CD4-positive, alpha-beta T cell (primary cell): Measurements from ENCODE around the gene UNC79. TPM values are rescaled to one million over a fixed set of nuclear protein-coding genes. Genes with fewer than 3 reads are reported as not detected.
"Not testable (repeated sequence)": the region's sequence is repeated elsewhere in the genome, so short reads cannot be mapped to it uniquely, and the experiment has no call there.

Experiments
- ATAC-seq: fragments of 200-7000 bp; cut with Tn5 transposase; one replicate; pipeline ENCODE4 v1.10.0; 2022; ENCODE audit warnings: mild to moderate bottlenecking; ENCODE audit not compliant: poor library complexity
- CTCF ChIA-PET: fragments of 350-600 bp; sonication (Branson Sonifier 250); formaldehyde crosslinking; loops from one replicate; lab custom pipeline; 2021; ENCODE audit warnings: antibody characterized with exemption, inconsistent platforms; lab: Charles Lee
- POLR2A ChIA-PET: fragments of 350-600 bp; sonication (Branson Sonifier 250); formaldehyde crosslinking; loops from one replicate; lab custom pipeline; 2021; ENCODE audit warnings: antibody characterized with exemption, inconsistent platforms; lab: Charles Lee
- DNase-seq, 14 experiments: peaks; one replicate each; pipeline ENCODE4 v3.0.0-alpha.2; 2013 to 2020; ENCODE audit warnings: mixed read lengths in 2 of 14
- H3K27ac ChIP-seq, 2 donors: one replicate each; pipeline versions ENCODE4 v1.5.1 to v1.7.0; 2013; ENCODE audit warnings: low read length in 2 of 2, low read depth in 1 of 2, mild to moderate bottlenecking in 1 of 2
- H3K27me3 ChIP-seq, 2 experiments: 1 replicate in 1 of 2; 2 replicates in 1 of 2; pipeline versions ENCODE4 v1.6.1 to v1.7.0; 2013; ENCODE audit warnings: low read length in 2 of 2, control low read depth in 1 of 2, mild to moderate bottlenecking in 1 of 2, moderate library complexity in 1 of 2; ENCODE audit not compliant: insufficient read depth in 2 of 2, control insufficient read depth in 1 of 2
- H3K36me3 ChIP-seq: one replicate; pipeline ENCODE4 v1.6.1; 2013; ENCODE audit warnings: low read length, control low read depth; ENCODE audit not compliant: insufficient read depth
- H3K4me1 ChIP-seq: one replicate; pipeline ENCODE4 v1.6.1; 2013; ENCODE audit warnings: low read length, control low read depth; ENCODE audit not compliant: insufficient read depth
- H3K4me3 ChIP-seq: one replicate; pipeline ENCODE4 v1.5.1; 2013; ENCODE audit warnings: mild to moderate bottlenecking, low read length, moderate library complexity
- H3K9me3 ChIP-seq, 2 experiments: 1 replicate in 1 of 2; 2 replicates in 1 of 2; pipeline versions ENCODE4 v1.6.1 to v1.7.0; 2013; ENCODE audit warnings: low read length in 2 of 2, mild to moderate bottlenecking in 2 of 2, control low read depth in 1 of 2, moderate library complexity in 1 of 2; ENCODE audit not compliant: control insufficient read depth in 1 of 2, insufficient read depth in 1 of 2
- H3K27ac Mint-ChIP-seq: one replicate; pipeline ENCODE4 v1.8.0; 2020; ENCODE audit warnings: mixed read lengths
- H3K27me3 Mint-ChIP-seq: one replicate; pipeline ENCODE4 v1.8.0; 2021; ENCODE audit warnings: mixed read lengths
- H3K36me3 Mint-ChIP-seq: one replicate; pipeline ENCODE4 v1.8.0; 2021; ENCODE audit warnings: low read depth, mixed read lengths
- H3K4me1 Mint-ChIP-seq: one replicate; pipeline ENCODE4 v1.8.0; 2021; ENCODE audit warnings: low read depth, mixed read lengths
- H3K4me3 Mint-ChIP-seq: one replicate; pipeline ENCODE4 v1.8.0; 2020; ENCODE audit warnings: mild to moderate bottlenecking, mixed read lengths
- H3K9me3 Mint-ChIP-seq: one replicate; pipeline ENCODE4 v1.8.0; 2020; ENCODE audit warnings: mixed read lengths
- intact Hi-C, 2 experiments: fragments of 100-400 bp; cut with DNase I in 1 of 2; cut with micrococcal nuclease in 1 of 2; formaldehyde crosslinking; loops; one replicate each; pipeline versions ENCODE4 v1.15.1 to v1.9.0; 2023 to 2025; cut with DNase I, micrococcal nuclease
- total RNA-seq, 174 experiments: library from RNA in 2 of 174; stranded (reverse) in 2 of 174; gene quantifications; one replicate each; pipeline ENCODE4 v1.2.3 and lab custom pipeline; 2021 to 2026
- TF ChIP-seq, protein P1 (sequence below): fragments of 200-600 bp; IDR thresholded peaks from one replicate; pipeline ENCODE4 v1.8.0; 2022; ENCODE audit warnings: antibody characterized with exemption, mild to moderate bottlenecking

The UNC79 gene
- total RNA-seq, 2 experiments from 2014 or later: not detected

DNA sequence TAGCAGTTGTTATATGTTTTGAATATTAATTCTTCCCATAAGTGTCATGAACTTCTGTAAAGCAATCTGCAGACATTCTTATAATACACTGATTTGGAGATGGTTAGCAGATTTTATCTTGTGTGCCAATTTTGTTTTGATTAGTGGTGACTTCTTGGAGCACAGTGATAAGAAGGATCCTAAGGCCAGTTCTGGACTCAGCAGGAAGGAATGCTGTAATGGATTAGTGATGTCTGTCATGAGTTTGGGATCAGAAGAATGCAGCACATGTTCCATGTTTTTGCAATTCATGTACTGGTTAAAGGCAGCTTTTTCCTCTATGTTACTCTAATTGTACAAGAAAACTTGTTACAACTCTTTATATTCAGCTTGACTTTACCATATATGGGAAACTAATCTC is 91.5 kb downstream of the UNC79 start:
- no peak overlapping the region for H3K27ac Mint-ChIP-seq
- ChIA-PET CTCF (no interaction called here), POLR2A (no interaction called here)
- TF ChIP-seq, protein P1, sequence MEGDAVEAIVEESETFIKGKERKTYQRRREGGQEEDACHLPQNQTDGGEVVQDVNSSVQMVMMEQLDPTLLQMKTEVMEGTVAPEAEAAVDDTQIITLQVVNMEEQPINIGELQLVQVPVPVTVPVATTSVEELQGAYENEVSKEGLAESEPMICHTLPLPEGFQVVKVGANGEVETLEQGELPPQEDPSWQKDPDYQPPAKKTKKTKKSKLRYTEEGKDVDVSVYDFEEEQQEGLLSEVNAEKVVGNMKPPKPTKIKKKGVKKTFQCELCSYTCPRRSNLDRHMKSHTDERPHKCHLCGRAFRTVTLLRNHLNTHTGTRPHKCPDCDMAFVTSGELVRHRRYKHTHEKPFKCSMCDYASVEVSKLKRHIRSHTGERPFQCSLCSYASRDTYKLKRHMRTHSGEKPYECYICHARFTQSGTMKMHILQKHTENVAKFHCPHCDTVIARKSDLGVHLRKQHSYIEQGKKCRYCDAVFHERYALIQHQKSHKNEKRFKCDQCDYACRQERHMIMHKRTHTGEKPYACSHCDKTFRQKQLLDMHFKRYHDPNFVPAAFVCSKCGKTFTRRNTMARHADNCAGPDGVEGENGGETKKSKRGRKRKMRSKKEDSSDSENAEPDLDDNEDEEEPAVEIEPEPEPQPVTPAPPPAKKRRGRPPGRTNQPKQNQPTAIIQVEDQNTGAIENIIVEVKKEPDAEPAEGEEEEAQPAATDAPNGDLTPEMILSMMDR: no peak
- H3K4me1 Mint-ChIP-seq: no peaks in the 10 kb centered on the region
- H3K4me3 ChIP-seq: no peak overlapping the region
- H3K27ac ChIP-seq: no peak overlapping the region
- H3K27me3 ChIP-seq: peaks cover 0 to 4% of the 10 kb centered on the region in 2 experiments
- intact Hi-C loops: no loop called here
- peaks cover 25% of the 10 kb centered on the region for H3K27me3 Mint-ChIP-seq
- peaks cover 0 to 30% of the 10 kb centered on the region in 2 experiments for H3K9me3 ChIP-seq
- H3K9me3 Mint-ChIP-seq: peaks cover 21% of the 10 kb centered on the region
- H3K36me3 Mint-ChIP-seq: peaks cover 4% of the 10 kb centered on the region
- H3K4me1 ChIP-seq: no peaks in the 10 kb centered on the region
- H3K36me3 ChIP-seq: no peaks in the 10 kb centered on the region
- ATAC-seq (no peak), DNase-seq (no peak)
- H3K4me3 Mint-ChIP-seq: no peak overlapping the region

DNA sequence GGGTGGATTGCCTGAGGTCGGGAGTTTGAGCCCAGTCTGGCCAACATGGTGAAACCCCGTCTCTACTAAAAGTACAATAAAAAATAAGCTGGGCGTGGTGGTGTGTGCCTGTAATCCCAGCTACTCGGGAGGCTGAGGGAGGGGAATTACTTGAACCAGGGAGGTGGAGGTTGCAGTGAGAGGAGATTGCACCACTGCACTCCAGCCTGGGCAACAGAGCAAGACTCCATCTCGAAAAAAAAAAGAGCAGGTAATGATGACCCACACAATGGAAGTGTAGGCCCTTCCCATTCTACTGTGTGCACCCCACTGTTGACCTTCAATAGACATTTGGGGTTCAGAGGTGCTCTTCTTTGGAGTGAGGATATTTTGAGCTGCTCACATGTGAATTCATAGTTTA is 94.5 kb downstream of the UNC79 start:
- peaks cover 3 to 10% of the 10 kb centered on the region in 2 experiments for H3K27me3 ChIP-seq
- H3K36me3 ChIP-seq, H3K27ac Mint-ChIP-seq, intact Hi-C loops, ATAC-seq, CTCF ChIA-PET, H3K4me1 ChIP-seq, DNase-seq, H3K27ac ChIP-seq, H3K4me1 Mint-ChIP-seq, H3K4me3 ChIP-seq, POLR2A ChIA-PET, H3K4me3 Mint-ChIP-seq, H3K36me3 Mint-ChIP-seq: not testable (repeated sequence)
- Mint-ChIP-seq H3K27me3 (peaks cover 50% of the 10 kb centered on the region), H3K9me3 (peaks cover 13% of the 10 kb centered on the region)
- H3K9me3 ChIP-seq: peaks cover 0 to 16% of the 10 kb centered on the region in 2 experiments

DNA sequence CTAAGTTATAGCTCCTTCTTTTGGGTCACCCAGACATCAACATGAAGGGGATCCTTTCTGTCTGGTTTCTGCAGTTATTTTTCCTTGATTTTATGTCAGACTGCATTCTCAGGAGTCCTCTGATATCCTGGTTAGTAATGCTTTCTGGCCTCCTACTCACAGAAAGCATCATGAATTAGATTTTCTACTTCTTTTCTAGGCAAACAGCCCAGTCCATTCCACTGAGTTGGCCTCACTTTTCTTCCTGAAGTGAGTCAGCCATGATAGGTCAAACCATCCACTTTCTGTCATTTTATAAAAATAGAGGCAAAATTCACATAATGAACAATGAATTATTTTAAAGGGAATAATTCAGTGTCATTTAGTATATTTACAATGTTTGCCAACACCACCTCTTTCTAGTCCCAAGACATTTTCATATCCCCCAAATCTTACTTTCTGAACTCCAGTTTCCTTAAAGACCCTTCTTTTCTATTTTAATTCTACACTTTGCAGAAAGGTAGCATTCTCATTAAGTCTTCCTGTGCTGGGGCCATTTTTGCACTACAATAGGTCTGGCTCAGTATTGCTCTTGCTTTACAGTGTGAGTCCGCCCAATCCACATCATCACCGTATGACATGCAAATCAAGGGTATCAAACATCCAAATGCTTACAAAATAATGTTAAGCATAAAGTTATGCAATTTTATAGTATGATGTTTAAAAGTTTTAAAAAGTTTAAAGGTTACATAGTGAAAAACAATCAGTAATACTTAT is 95.1 kb downstream of the UNC79 start:
- Histone ChIP-seq H3K27ac (no peak overlapping the region), H3K9me3 (peaks cover 0 to 10% of the 10 kb centered on the region in 2 experiments), H3K36me3 (no peaks in the 10 kb centered on the region), H3K4me1 (no peaks in the 10 kb centered on the region), H3K4me3 (no peak overlapping the region), H3K27me3 (peaks cover 3 to 10% of the 10 kb centered on the region in 2 experiments)
- peaks cover 51% of the 10 kb centered on the region for H3K27me3 Mint-ChIP-seq
- ChIA-PET CTCF (no interaction called here), POLR2A (no interaction called here)
- H3K36me3 Mint-ChIP-seq: peaks cover under 1% of the 10 kb centered on the region
- TF ChIP-seq, protein P1: no peak
- DNase-seq: no peak
- no peak for ATAC-seq
- H3K4me3 Mint-ChIP-seq: no peak overlapping the region
- H3K27ac Mint-ChIP-seq: no peak overlapping the region
- intact Hi-C loops: no loop called here
- no peaks in the 10 kb centered on the region for H3K4me1 Mint-ChIP-seq
- H3K9me3 Mint-ChIP-seq: peaks cover 8% of the 10 kb centered on the region
